ENCODE results near the gene IGFL3. TPM values are rescaled to one million over a fixed set of nuclear protein-coding genes. Genes with fewer than 3 reads are reported as not detected.

The IGFL3 gene
- total RNA-seq, 1 donor from 2014 or later, result not detected

GRCh38 chr19:46144756-46145155 lies 20.3 kb upstream of the IGFL3 start:
- no peak for DNase-seq
- no peak overlapping the region for H3K27ac Mint-ChIP-seq (ENCODE audit: unreplicated experiment)
- no peak overlapping the region for H3K4me3 Mint-ChIP-seq (ENCODE audit: unreplicated experiment)
- no peak for TF ChIP-seq CTCF (IDR thresholded peaks at IDR 0.05; ENCODE audit: partially characterized antibody, unreplicated experiment)
- H3K4me1 Mint-ChIP-seq (ENCODE audit: low read depth, unreplicated experiment), result no peaks in the 10 kb centered on the region
- H3K9me3 Mint-ChIP-seq (ENCODE audit: unreplicated experiment), result no peaks in the 10 kb centered on the region
- H3K36me3 Mint-ChIP-seq (ENCODE audit: unreplicated experiment), result no peaks in the 10 kb centered on the region
- peaks cover 1% of the 10 kb centered on the region for H3K27me3 Mint-ChIP-seq (ENCODE audit: unreplicated experiment)

- TF ChIP-seq CTCF (IDR thresholded peaks at IDR 0.05; ENCODE audit: partially characterized antibody, unreplicated experiment), result no peak
- Mint-ChIP-seq H3K9me3 (ENCODE audit: unreplicated experiment) (no peaks in the 10 kb centered on the region), H3K27me3 (ENCODE audit: unreplicated experiment) (no peaks in the 10 kb centered on the region), H3K27ac (ENCODE audit: unreplicated experiment) (no peak overlapping the region), H3K36me3 (ENCODE audit: unreplicated experiment) (no peaks in the 10 kb centered on the region), H3K4me3 (ENCODE audit: unreplicated experiment) (no peak overlapping the region), H3K4me1 (ENCODE audit: low read depth, unreplicated experiment) (no peaks in the 10 kb centered on the region)
- no peak for DNase-seq
Measured at GRCh38 chr19:46142294-46142693, 17.8 kb upstream of the IGFL3 start.

GRCh38 chr19:46141421-46141820 lies 16.9 kb upstream of the IGFL3 start:
- H3K4me1 Mint-ChIP-seq (ENCODE audit: low read depth, unreplicated experiment), result no peaks in the 10 kb centered on the region
- H3K4me3 Mint-ChIP-seq (ENCODE audit: unreplicated experiment), result no peak overlapping the region
- no peak overlapping the region for H3K27ac Mint-ChIP-seq (ENCODE audit: unreplicated experiment)
- H3K27me3 Mint-ChIP-seq (ENCODE audit: unreplicated experiment), result no peaks in the 10 kb centered on the region
- H3K9me3 Mint-ChIP-seq (ENCODE audit: unreplicated experiment), result no peaks in the 10 kb centered on the region
- H3K36me3 Mint-ChIP-seq (ENCODE audit: unreplicated experiment), result no peaks in the 10 kb centered on the region
- DNase-seq, result no peak
- no peak for TF ChIP-seq CTCF (IDR thresholded peaks at IDR 0.05; ENCODE audit: partially characterized antibody, unreplicated experiment)

GRCh38 chr19:46137915-46138473 lies 13.5 kb upstream of the IGFL3 start:
- Mint-ChIP-seq H3K9me3 (ENCODE audit: unreplicated experiment) (no peaks in the 10 kb centered on the region), H3K27me3 (ENCODE audit: unreplicated experiment) (no peaks in the 10 kb centered on the region), H3K4me1 (ENCODE audit: low read depth, unreplicated experiment) (peaks cover 7% of the 10 kb centered on the region), H3K27ac (ENCODE audit: unreplicated experiment) (no peak overlapping the region), H3K36me3 (ENCODE audit: unreplicated experiment) (no peaks in the 10 kb centered on the region), H3K4me3 (ENCODE audit: unreplicated experiment) (no peak overlapping the region)
- TF ChIP-seq CTCF (IDR thresholded peaks at IDR 0.05; ENCODE audit: partially characterized antibody, unreplicated experiment), result no peak
- no peak for DNase-seq

GRCh38 chr19:46134527-46134926 lies 10.0 kb upstream of the IGFL3 start:
- H3K4me1 Mint-ChIP-seq (ENCODE audit: low read depth, unreplicated experiment), result peaks cover 7% of the 10 kb centered on the region
- no peak for TF ChIP-seq CTCF (IDR thresholded peaks at IDR 0.05; ENCODE audit: partially characterized antibody, unreplicated experiment)
- no peak overlapping the region for H3K27ac Mint-ChIP-seq (ENCODE audit: unreplicated experiment)
- H3K9me3 Mint-ChIP-seq (ENCODE audit: unreplicated experiment), result no peaks in the 10 kb centered on the region
- H3K4me3 Mint-ChIP-seq (ENCODE audit: unreplicated experiment), result no peak overlapping the region
- H3K36me3 Mint-ChIP-seq (ENCODE audit: unreplicated experiment), result no peaks in the 10 kb centered on the region
- no peaks in the 10 kb centered on the region for H3K27me3 Mint-ChIP-seq (ENCODE audit: unreplicated experiment)
- DNase-seq, result no peak
